Muscle of leg (tissue), 11 donors: Measurements from ENCODE around the gene ZNF343. TPM values are rescaled to one million over a fixed set of nuclear protein-coding genes. Genes with fewer than 3 reads are reported as not detected.
"Not testable (repeated sequence)": the region's sequence is repeated elsewhere in the genome, so short reads cannot be mapped to it uniquely, and the experiment has no call there.

ENCODE experiments used
- DNase-seq: peaks from one replicate; pipeline ENCODE4 v3.0.0; 2013
- H3K27ac ChIP-seq: one replicate; pipeline ENCODE4 v1.5.1; 2013; ENCODE audit warnings: mild to moderate bottlenecking, low read length, control low read depth
- H3K27me3 ChIP-seq: one replicate; pipeline ENCODE4 v1.6.1; 2013; ENCODE audit warnings: low read length; ENCODE audit not compliant: control insufficient read depth, insufficient read depth
- H3K36me3 ChIP-seq: one replicate; pipeline ENCODE4 v1.6.1; 2013; ENCODE audit warnings: low read length; ENCODE audit not compliant: control insufficient read depth, insufficient read depth
- H3K4me1 ChIP-seq: one replicate; pipeline ENCODE4 v1.6.1; 2013; ENCODE audit warnings: low read length; ENCODE audit not compliant: control insufficient read depth, insufficient read depth
- H3K4me3 ChIP-seq: one replicate; pipeline ENCODE4 v1.5.1; 2013; ENCODE audit warnings: low read length, control low read depth
- H3K9me3 ChIP-seq: replicated peaks from 2 replicates; pipeline ENCODE4 v1.6.1; 2013; ENCODE audit warnings: low read depth, low read length; ENCODE audit not compliant: control insufficient read depth
- WGBS: methylation state at CpG from one replicate; pipeline ENCODE4 v1.1.5; 2013; ENCODE audit warnings: missing lambda C conversion rate; ENCODE audit not compliant: insufficient coverage; 5-methylcytosine and 5-hydroxymethylcytosine counted together
- polyA plus RNA-seq, 8 donors: library from polyadenylated mRNA; unstranded; fragments of 120-200 nt; gene quantifications; one replicate each; pipeline versions ENCODE4 v1.2.1 to v1.2.3, GENCODE V29; 2013; ENCODE audit warnings: inconsistent platforms in 1 of 8, low replicate concordance in 1 of 8; ENCODE audit not compliant: insufficient read length in 8 of 8, insufficient read depth in 1 of 8
- total RNA-seq: library from RNA; stranded (reverse); fragments of 120-200 nt; gene quantifications from one replicate; pipeline ENCODE4 v1.2.4, GENCODE V29; 2013

Gene ZNF343
- total and polyA plus RNA-seq, 9 donors, result 8.2 to 12.6 (median 8.8) TPM

DNA sequence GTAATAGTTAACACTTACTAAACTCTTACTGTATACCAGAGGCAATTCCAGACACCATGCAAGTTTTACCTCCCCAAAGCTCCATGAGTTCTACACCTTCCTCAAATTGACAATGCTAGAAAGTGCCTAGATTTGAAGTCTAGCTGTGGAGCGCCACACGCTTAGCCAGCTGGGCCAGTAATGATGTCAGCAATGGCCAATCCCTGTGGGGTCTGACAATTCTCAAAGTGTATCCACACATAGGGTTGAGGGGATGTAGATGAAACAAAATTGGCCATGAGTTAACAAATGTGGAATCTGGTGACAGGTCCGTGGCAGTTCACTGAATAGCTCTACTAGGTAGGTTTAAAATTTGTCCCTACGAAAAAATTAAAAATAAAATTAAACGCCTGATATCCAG, 1.3 kb downstream of the ZNF343 start:
- peak overlapping the region; percentile 65 for H3K27ac ChIP-seq
- WGBS, result 80% methylated on average over 1 of the region's 5 CpGs
- peaks cover 13% of the 10 kb centered on the region for H3K4me1 ChIP-seq
- DNase-seq, result peak; percentile 25
- H3K4me3 ChIP-seq, result peak overlapping the region; percentile 69
- H3K27me3 ChIP-seq, result no peaks in the 10 kb centered on the region
- no peaks in the 10 kb centered on the region for H3K9me3 ChIP-seq
- no peaks in the 10 kb centered on the region for H3K36me3 ChIP-seq

- not testable (repeated sequence) for H3K36me3 ChIP-seq, DNase-seq, H3K27me3 ChIP-seq, H3K9me3 ChIP-seq, H3K27ac ChIP-seq, H3K4me3 ChIP-seq
- peaks cover 13% of the 10 kb centered on the region for H3K4me1 ChIP-seq
- whole genome bisulfite sequencing, result no CpG with 5 or more reads among the region's 5 CpGs
Observed at GRCh38 chr20:2506426-2506825, 2.3 kb downstream of the ZNF343 start.

GRCh38 chr20:2504803-2505202, 3.9 kb downstream of the ZNF343 start:
- no CpG with 5 or more reads among the region's 2 CpGs for WGBS

GRCh38 chr20:2502808-2503384, 5.8 kb downstream of the ZNF343 start:
- DNase-seq, H3K27me3 ChIP-seq, H3K27ac ChIP-seq, H3K9me3 ChIP-seq, H3K4me3 ChIP-seq, H3K4me1 ChIP-seq: not testable (repeated sequence)
- WGBS, result no CpG with 5 or more reads among the region's 2 CpGs
- H3K36me3 ChIP-seq, result peaks cover 21% of the 10 kb centered on the region

More at GRCh38 chr20:2504803-2505202, 3.9 kb downstream of the ZNF343 start:
- H3K4me3 ChIP-seq, H3K36me3 ChIP-seq, H3K27me3 ChIP-seq, H3K9me3 ChIP-seq, H3K27ac ChIP-seq, DNase-seq: not testable (repeated sequence)
- H3K4me1 ChIP-seq, result peaks cover 13% of the 10 kb centered on the region

DNA sequence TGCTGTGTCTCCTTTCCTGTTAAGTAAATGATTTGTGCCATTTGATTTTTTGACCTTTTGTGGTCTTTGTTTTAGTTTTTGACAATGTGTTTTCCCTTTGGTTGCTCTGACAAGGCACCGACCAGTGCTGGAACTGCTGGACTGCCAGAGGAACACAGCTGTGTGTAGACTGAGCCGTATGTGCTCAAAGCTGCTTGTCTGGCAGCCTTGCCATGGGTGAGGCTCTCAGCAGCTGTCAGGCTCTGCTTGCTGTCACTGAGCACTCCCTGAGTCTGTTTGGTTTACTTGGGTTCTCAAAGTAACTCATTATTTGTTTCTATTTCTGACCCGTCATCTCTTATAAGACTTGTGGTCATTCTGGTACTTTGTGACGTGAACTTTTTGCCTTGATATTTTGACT, 23.1 kb downstream of the ZNF343 start:
- Histone ChIP-seq H3K36me3 (peaks cover 50% of the 10 kb centered on the region), H3K4me1 (no peaks in the 10 kb centered on the region), H3K27me3 (no peaks in the 10 kb centered on the region), H3K27ac (peak overlapping the region; percentile 40), H3K4me3 (no peak overlapping the region), H3K9me3 (peaks cover under 1% of the 10 kb centered on the region)
- WGBS, result 25% methylated on average over 2 of the region's 4 CpGs
- DNase-seq, result peak; percentile 77

- no peaks in the 10 kb centered on the region for H3K4me1 ChIP-seq
- no peaks in the 10 kb centered on the region for H3K27me3 ChIP-seq
- peaks cover 2% of the 10 kb centered on the region for H3K9me3 ChIP-seq
- peak overlapping the region; percentile 40 for H3K27ac ChIP-seq
- 73% methylated on average over 1 of the region's 2 CpGs for WGBS
- H3K36me3 ChIP-seq, result peaks cover 53% of the 10 kb centered on the region
- H3K4me3 ChIP-seq, result no peak overlapping the region
- no peak for DNase-seq
Observed at GRCh38 chr20:2485080-2485479, 23.6 kb downstream of the ZNF343 start.

- Histone ChIP-seq H3K9me3 (peaks cover 2% of the 10 kb centered on the region), H3K4me1 (no peaks in the 10 kb centered on the region), H3K4me3 (no peak overlapping the region), H3K27me3 (no peaks in the 10 kb centered on the region), H3K36me3 (peaks cover 51% of the 10 kb centered on the region), H3K27ac (no peak overlapping the region)
- DNase-seq, result no peak
- 87% methylated on average over 3 of the region's 12 CpGs for WGBS
Observed at GRCh38 chr20:2483504-2483903, 25.2 kb downstream of the ZNF343 start.

- 100% methylated on average over 1 of the region's 2 CpGs for WGBS
- peaks cover 46% of the 10 kb centered on the region for H3K36me3 ChIP-seq
Observed at GRCh38 chr20:2480381-2480780, 28.3 kb downstream of the ZNF343 start.

DNA sequence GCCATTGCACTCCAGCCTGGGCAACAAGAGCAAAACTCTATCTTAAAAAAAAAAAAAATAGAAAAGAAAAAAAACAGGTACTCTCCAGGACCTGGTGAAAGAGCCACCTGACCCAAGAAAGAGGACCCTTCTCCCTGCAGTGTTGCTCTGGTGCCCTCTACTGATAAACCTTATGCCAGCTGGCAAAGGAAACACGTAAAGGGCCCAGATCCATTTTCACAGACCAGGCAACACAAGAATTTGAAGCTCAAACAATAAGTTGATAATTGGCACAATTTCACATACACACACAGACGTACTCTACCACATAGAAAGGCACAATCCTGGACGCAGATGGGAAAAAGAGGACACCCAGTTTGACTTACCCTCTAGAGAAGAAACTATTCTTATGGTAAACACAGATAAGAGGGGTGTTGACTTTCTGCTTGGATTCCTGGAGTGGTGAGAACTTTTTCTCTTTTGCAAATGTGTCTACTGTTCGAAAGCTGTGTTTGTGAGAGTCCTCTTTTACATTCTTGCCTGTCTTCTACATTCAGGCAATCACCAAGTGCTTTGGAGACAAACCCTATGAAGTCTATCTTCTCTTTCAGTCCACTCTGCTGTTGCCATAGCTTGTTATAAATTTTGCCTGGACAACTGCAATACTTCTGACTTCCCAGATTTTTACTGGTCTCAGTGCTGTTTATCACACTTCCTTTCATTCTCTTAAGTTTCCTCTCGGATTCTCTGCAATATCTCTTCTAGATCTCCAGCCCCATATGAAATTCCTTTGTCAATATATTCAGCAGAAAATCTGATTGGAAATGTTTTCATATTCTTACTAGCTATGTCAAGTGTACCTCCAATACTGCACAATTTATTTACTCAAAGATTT, 31.7 kb downstream of the ZNF343 start:
- no peak for DNase-seq

More at GRCh38 chr20:2480381-2480780, 28.3 kb downstream of the ZNF343 start:
- H3K27ac ChIP-seq, result no peak overlapping the region
- no peak for DNase-seq
- H3K27me3 ChIP-seq, result no peaks in the 10 kb centered on the region
- peaks cover 2% of the 10 kb centered on the region for H3K9me3 ChIP-seq
- H3K4me1 ChIP-seq, result no peaks in the 10 kb centered on the region
- no peak overlapping the region for H3K4me3 ChIP-seq

GRCh38 chr20:2475850-2476741, 32.6 kb downstream of the ZNF343 start:
- H3K9me3 ChIP-seq, result peaks cover 2% of the 10 kb centered on the region
- peaks cover under 1% of the 10 kb centered on the region for H3K4me1 ChIP-seq
- H3K27ac ChIP-seq, result no peak overlapping the region
- WGBS, result 95% methylated on average over 7 of the region's 9 CpGs
- H3K27me3 ChIP-seq, result no peaks in the 10 kb centered on the region
- H3K36me3 ChIP-seq, result peaks cover 17% of the 10 kb centered on the region
- H3K4me3 ChIP-seq, result no peak overlapping the region
- DNase-seq, result no peak

More for the DNA sequence above, 31.7 kb downstream of the ZNF343 start:
- H3K36me3 ChIP-seq, result peaks cover 21% of the 10 kb centered on the region
- no CpG with 5 or more reads among the region's 5 CpGs for WGBS
- H3K4me1 ChIP-seq, result no peaks in the 10 kb centered on the region
- H3K27ac ChIP-seq, result no peak overlapping the region
- H3K27me3 ChIP-seq, result no peaks in the 10 kb centered on the region
- no peak overlapping the region for H3K4me3 ChIP-seq
- H3K9me3 ChIP-seq, result peaks cover 2% of the 10 kb centered on the region
